ENCODE data around the gene AGER. TPM values are rescaled to one million over a fixed set of nuclear protein-coding genes. Genes with fewer than 3 reads are reported as not detected.

Gene AGER
- total and polyA plus RNA-seq, 2 of the 4 experiments (the other 2 are of a cell fraction): 0.18 to 4.2 TPM

GRCh38 chr6:32203426-32204267 is 19.6 kb upstream of the AGER start:
- Histone ChIP-seq H3K4me1 (ENCODE audit: control insufficient read depth, insufficient read depth, low read length) (no peaks in the 10 kb centered on the region), H2BK20ac (ENCODE audit: low read depth, low read length) (no peak overlapping the region), H3K27ac (ENCODE audit: insufficient read depth, low read length) (no peak overlapping the region), H2BK5ac (ENCODE audit: low read depth, low read length, poor library complexity, severe bottlenecking) (no peak overlapping the region), H2BK15ac (ENCODE audit: low read depth, low read length) (no peak overlapping the region), H2AK5ac (ENCODE audit: low read depth, low read length) (no peak overlapping the region), H4K8ac (ENCODE audit: low read depth in 2 of 2, low read length in 2 of 2) (no peak overlapping the region), H4K5ac (ENCODE audit: low read depth, low read length) (no peak overlapping the region), H3K14ac (replicated peaks; ENCODE audit: low read depth, low read length) (no peak overlapping the region), H3K18ac (ENCODE audit: low read depth, low read length) (no peak overlapping the region), H3K9me3 (ENCODE audit: control insufficient read depth, insufficient read depth, low read length) (no peaks in the 10 kb centered on the region), H2BK120ac (ENCODE audit: low read depth, low read length) (no peak overlapping the region), H3K36me3 (ENCODE audit: control insufficient read depth, insufficient read depth, low read length) (no peaks in the 10 kb centered on the region), H2AK9ac (replicated peaks; ENCODE audit: low read depth, low read length, poor library complexity) (no peak overlapping the region), H4K20me1 (ENCODE audit: insufficient read depth, low read length) (no peaks in the 10 kb centered on the region), H3K4ac (ENCODE audit: low read depth, low read length) (no peak overlapping the region), H3K4me2 (ENCODE audit: low read depth, low read length) (no peak overlapping the region), H3K9me1 (ENCODE audit: insufficient read depth, low read length) (no peaks in the 10 kb centered on the region), H3K56ac (ENCODE audit: extremely low read depth, insufficient read depth, low read length) (no peak overlapping the region), H3K79me1 (ENCODE audit: low read depth in 1 of 2, low read length in 2 of 2) (no peaks in the 10 kb centered on the region), H3K9ac (ENCODE audit: low read depth, low read length) (no peak overlapping the region), H2AFZ (replicated peaks; ENCODE audit: low read length, poor library complexity) (no peak overlapping the region), H4K91ac (ENCODE audit: insufficient read depth, low read depth, low read length) (no peak overlapping the region), H3K23ac (ENCODE audit: low read depth, low read length) (no peak overlapping the region), H3K4me3 (ENCODE audit: insufficient read depth, low read depth, low read length) (no peak overlapping the region), H3K27me3 (ENCODE audit: control insufficient read depth, insufficient read depth, low read length) (peaks cover 10% of the 10 kb centered on the region; the same call in 1 of the 2 replicates)
- in situ Hi-C loops (cut with MboI; ENCODE audit: low sequenced_read_pairs) (no loop called here), intact Hi-C loops (cut with micrococcal nuclease) (no loop called here), dilution Hi-C loops (cut with HindIII; ENCODE audit: low sequenced_read_pairs, unreplicated experiment) (no loop called here)
- DNase-seq: no peak
- ChIA-PET CTCF (no interaction called here), POLR2A (ENCODE audit: unreplicated experiment) (no interaction called here)
- no TSS peak for BruUV-seq (replicated peaks)
- WGBS, 2 experiments (ENCODE audit: extremely low coverage in 2 of 2, insufficient read length in 1 of 2): 76% methylated on average over 6 of the region's 9 CpGs; no CpG with 5 or more reads in 1 of the 2 experiments
- no peak for ATAC-seq (ENCODE audit: low read depth)
- TF ChIP-seq SMC3 (IDR thresholded peaks at IDR 0.05; ENCODE audit: low read depth, low read length) (no peak), CTCF (conservative IDR thresholded peaks at IDR 0.05; ENCODE audit: low read depth, low read length) (no peak), ELK1 (IDR thresholded peaks at IDR 0.05; ENCODE audit: borderline replicate concordance, low read depth, low read length) (no peak), CEBPB (IDR thresholded peaks at IDR 0.05; ENCODE audit: low read depth, low read length) (no peak), MXI1 (IDR thresholded peaks at IDR 0.05; ENCODE audit: borderline replicate concordance, low read depth, low read length) (no peak), CHD1 (IDR thresholded peaks at IDR 0.05; ENCODE audit: low read depth, low read length) (no peak), USF2 (IDR thresholded peaks at IDR 0.05; ENCODE audit: low read depth, low read length) (no peak), RAD21 (IDR thresholded peaks at IDR 0.05; ENCODE audit: low read length) (no peak), MAZ (IDR thresholded peaks at IDR 0.05; ENCODE audit: borderline replicate concordance, low read depth, low read length) (no peak), NFE2L2 (IDR thresholded peaks at IDR 0.05; ENCODE audit: low read depth, low read length) (no peak)

All from IMR-90 (cell line).